Psoas muscle (tissue), 8 donors: ENCODE results near the gene GLIS2. TPM values are rescaled to one million over a fixed set of nuclear protein-coding genes. Genes with fewer than 3 reads are reported as not detected.

Source experiments
- ATAC-seq, 4 donors: fragments of 200-7000 bp; cut with Tn5 transposase; one replicate each; pipeline ENCODE4 v1.9.1; 2020; ENCODE audit warnings: moderate library complexity in 3 of 4, mild to moderate bottlenecking in 2 of 4
- DNase-seq, 2 donors: peaks; one replicate each; pipeline ENCODE4 v3.0.0-alpha.2; 2020
- H3K27ac ChIP-seq: fragments of 200-600 bp; one replicate; pipeline ENCODE4 v1.8.0; 2022
- H3K27me3 ChIP-seq, 3 donors: fragments of 200-600 bp in 1 of 3; one replicate each; pipeline versions ENCODE4 v1.6.1 to v1.8.0; 2013 to 2022; ENCODE audit warnings: low read length in 2 of 3, mild to moderate bottlenecking in 2 of 3, moderate library complexity in 1 of 3; ENCODE audit not compliant: insufficient read depth in 3 of 3
- H3K36me3 ChIP-seq, 2 donors: fragments of 200-600 bp in 1 of 2; one replicate each; pipeline versions ENCODE4 v1.6.1 to v1.8.0; 2013 to 2022; ENCODE audit warnings: low read depth in 1 of 2, mild to moderate bottlenecking in 1 of 2, moderate library complexity in 1 of 2; ENCODE audit not compliant: insufficient read depth in 1 of 2
- H3K4me1 ChIP-seq: fragments of 200-600 bp; one replicate; pipeline ENCODE4 v1.8.0; 2022
- H3K4me3 ChIP-seq: fragments of 200-600 bp; one replicate; pipeline ENCODE4 v1.8.0; 2022; ENCODE audit warnings: mild to moderate bottlenecking
- H3K9me3 ChIP-seq: fragments of 200-600 bp; one replicate; pipeline ENCODE4 v1.8.0; 2022
- CTCF ChIP-seq: fragments of 200-600 bp; IDR thresholded peaks from one replicate; pipeline ENCODE4 v1.8.0; 2022; ENCODE audit warnings: antibody characterized with exemption
- WGBS, 3 donors: extraction: QIAGEN DNeasy Blood & Tissue Kit; methylation state at CpG; one replicate each; pipeline versions ENCODE4 v1.1.6 to v1.1.7; 2013; 5-methylcytosine and 5-hydroxymethylcytosine counted together
- intact Hi-C, 2 donors: fragments of 100-400 bp; cut with DNase I; formaldehyde crosslinking; loops; one replicate each; pipeline versions ENCODE4 v1.11.0 to v1.14.2; 2022
- polyA plus RNA-seq, 3 donors: library from polyadenylated mRNA; stranded (reverse); fragments of 200-250 nt; gene quantifications; one replicate each; pipeline ENCODE4 v1.2.3, GENCODE V29; 2013
- total RNA-seq, 4 donors: library from RNA; stranded (reverse); fragmentation: NEBNext Ultra II Directional in 2 of 4; extraction: Animal tissue kit (Norgen Biotek cat#: 25700) in 2 of 4; gene quantifications; one replicate each; pipeline versions ENCODE4 v1.2.1 to v1.2.4, GENCODE V29; 2021 to 2023
- donor health status: healthy with polysubstance abuse.
- donor health status: DM: no; HTN: no; CAD: no; lungs with moderate emphysema.
- donor health status: Bipolar disorder and iron deficiency.
- donor health status: healthy.
- donor health status: DM: yes; HTN: yes; CAD: no.
- donor health status: DM: no; HTN: no; CAD: no.
- donor health status: DM: no; HTN: no; CAD: no.
- donor health status: DM: yes; HTN: yes; CAD: no.

The GLIS2 gene
- total and polyA plus RNA-seq, 7 donors: 0.96 to 3.3 (median 1.7) TPM

- intact Hi-C loops: no loop called here
- H3K27me3 ChIP-seq: no peaks in the 10 kb centered on the region
- no peak for ATAC-seq
- no peak overlapping the region for H3K4me3 ChIP-seq
- peaks cover 3% of the 10 kb centered on the region for H3K4me1 ChIP-seq
- DNase-seq: no peak
- no peaks in the 10 kb centered on the region for H3K36me3 ChIP-seq
- 78 to 89% (median 82%) methylated on average over 10 of the region's 10 CpGs for WGBS, 3 donors
- TF ChIP-seq CTCF: no peak
- H3K27ac ChIP-seq: peak overlapping the region; percentile 36
- no peaks in the 10 kb centered on the region for H3K9me3 ChIP-seq
These were observed 71.2 kb downstream of the GLIS2 start for GRCh38 chr16:4386951-4387565.

- WGBS, 3 donors: 87 to 93% (median 90%) methylated on average over 20 of the region's 20 CpGs
- DNase-seq (no peak), ATAC-seq (no peak)
- TF ChIP-seq CTCF: no peak
- H3K9me3 ChIP-seq: no peaks in the 10 kb centered on the region
- no peak overlapping the region for H3K4me3 ChIP-seq
- H3K4me1 ChIP-seq: peaks cover 3% of the 10 kb centered on the region
- no peaks in the 10 kb centered on the region for H3K27me3 ChIP-seq
- H3K27ac ChIP-seq: peak overlapping the region; percentile 66
- intact Hi-C loops: no loop called here
- H3K36me3 ChIP-seq: no peaks in the 10 kb centered on the region
These were observed 71.9 kb downstream of the GLIS2 start for GRCh38 chr16:4387781-4388180.

- intact Hi-C loops: no loop called here
- DNase-seq (no peak), ATAC-seq (no peak)
- Histone ChIP-seq H3K27me3 (no peaks in the 10 kb centered on the region), H3K4me1 (peaks cover 3% of the 10 kb centered on the region), H3K27ac (peak overlapping the region; percentile 66), H3K4me3 (no peak overlapping the region), H3K9me3 (no peaks in the 10 kb centered on the region), H3K36me3 (no peaks in the 10 kb centered on the region)
- TF ChIP-seq CTCF: no peak
- WGBS, 3 donors: 84 to 89% (median 88%) methylated on average over 17 to 19 of the region's 19 CpGs
These were observed 72.6 kb downstream of the GLIS2 start for GRCh38 chr16:4388271-4389021.

Other genes starting within 250 kb of the GLIS2 start
- 10 to 100 TPM; 43.6 to 77.8 (median 51.9) TPM for gene ADCY9, start 199.6 kb upstream of the GLIS2 start, total RNA-seq
- gene ADCY9, start 199.6 kb upstream of the GLIS2 start, polyA plus RNA-seq: 100 to 1,000 TPM in 1 of 3 donors, 10 to 100 TPM in 1, 1 to 10 TPM in 1; 9.0 to 134 (median 32.8) TPM
- 100 to 1,000 TPM; 305 to 552 (median 476) TPM for gene SRL, start 74.0 kb upstream of the GLIS2 start, total RNA-seq
- 100 to 1,000 TPM; 196 to 276 (median 206) TPM for gene SRL, start 74.0 kb upstream of the GLIS2 start, polyA plus RNA-seq
- gene TFAP4, start 43.0 kb upstream of the GLIS2 start, total RNA-seq: 1 to 10 TPM; 3.8 to 5.7 (median 4.5) TPM
- 1 to 10 TPM; 3.0 to 8.2 (median 7.0) TPM for gene TFAP4, start 43.0 kb upstream of the GLIS2 start, polyA plus RNA-seq
- 10 to 100 TPM; 60.5 to 84.2 (median 70.7) TPM for gene PAM16, start 35.3 kb downstream of the GLIS2 start, total RNA-seq
- gene PAM16, start 35.3 kb downstream of the GLIS2 start, polyA plus RNA-seq: 100 to 1,000 TPM; 144 to 163 (median 160) TPM
- gene VASN, start 55.8 kb downstream of the GLIS2 start, total RNA-seq: 1 to 10 TPM; 3.0 to 3.6 (median 3.4) TPM
- gene VASN, start 55.8 kb downstream of the GLIS2 start, polyA plus RNA-seq: 1 to 10 TPM; 2.0 to 3.8 (median 3.3) TPM
- gene CORO7, start 100.5 kb downstream of the GLIS2 start, total RNA-seq: 1 to 10 TPM; 5.2 to 7.9 (median 7.2) TPM
- gene CORO7, start 100.5 kb downstream of the GLIS2 start, polyA plus RNA-seq: 1 to 10 TPM; 3.4 to 5.8 (median 3.9) TPM
- gene DNAJA3, start 109.8 kb downstream of the GLIS2 start, total RNA-seq: 100 to 1,000 TPM in 1 of 4 donors, 10 to 100 TPM in 3; 77.4 to 110 (median 80.5) TPM
- 100 to 1,000 TPM in 1 of 3 donors, 10 to 100 TPM in 2; 68.0 to 104 (median 95.9) TPM for gene DNAJA3, start 109.8 kb downstream of the GLIS2 start, polyA plus RNA-seq
- 1 to 10 TPM; 2.5 to 5.5 (median 3.9) TPM for gene NMRAL1, start 158.6 kb downstream of the GLIS2 start, total RNA-seq
- gene NMRAL1, start 158.6 kb downstream of the GLIS2 start, polyA plus RNA-seq: 1 to 10 TPM; 4.0 to 5.1 (median 4.2) TPM
- gene HMOX2, start 160.3 kb downstream of the GLIS2 start, total RNA-seq: 10 to 100 TPM; 20.8 to 26.6 (median 22.6) TPM
- 10 to 100 TPM; 22.2 to 49.0 (median 23.8) TPM for gene HMOX2, start 160.3 kb downstream of the GLIS2 start, polyA plus RNA-seq
- 10 to 100 TPM; 29.1 to 51.8 (median 34.9) TPM for gene CDIP1, start 222.7 kb downstream of the GLIS2 start, total RNA-seq
- 10 to 100 TPM; 18.7 to 33.6 (median 22.3) TPM for gene CDIP1, start 222.7 kb downstream of the GLIS2 start, polyA plus RNA-seq
- gene C16orf96, start 240.3 kb downstream of the GLIS2 start, total RNA-seq: under 1 TPM in 3 of 4 donors, not detected in 1; 0.04 to 0.32 (median 0.07) TPM
- gene C16orf96, start 240.3 kb downstream of the GLIS2 start, polyA plus RNA-seq: under 1 TPM in 1 of 3 donors, not detected in 2; 0.05 TPM